IMR-90 (cell line): ENCODE measurements around the gene SATB2. TPM values are rescaled to one million over a fixed set of nuclear protein-coding genes. Genes with fewer than 3 reads are reported as not detected.

Experiments used
- ATAC-seq: fragments of 200-7000 bp; cut with Tn5 transposase; 2 replicates; pipeline ENCODE4 v1.9.1; 2020; ENCODE audit warnings: low read depth, mild to moderate bottlenecking, moderate library complexity
- BruUV-seq: library from RNA; stranded (reverse); fragments of 400-500 nt; replicated peaks from 2 replicates; lab custom pipeline; 2021; lab: Mats Ljungman, UMichigan
- CTCF ChIA-PET: fragments of 300-600 bp; formaldehyde crosslinking; extraction: SDS; loops from one replicate; lab custom pipeline; 2021; ENCODE audit warnings: antibody characterized with exemption; lab: Yijun Ruan, JAX
- POLR2A ChIA-PET: fragments of 300-600 bp; sonication (Branson Sonifier 250); formaldehyde crosslinking; loops from one replicate; lab custom pipeline; 2022; ENCODE audit warnings: antibody characterized with exemption; ENCODE audit not compliant: unreplicated experiment; lab: Charles Lee
- DNase-seq: peaks from one replicate; pipeline ENCODE4 v3.0.0; 2013
- H2AFZ ChIP-seq: replicated peaks from 2 replicates; pipeline ENCODE3; 2013; ENCODE audit warnings: low read length, mild to moderate bottlenecking; ENCODE audit not compliant: poor library complexity
- H2AK5ac ChIP-seq: 2 replicates; pipeline ENCODE4 v1.6.1; 2013; ENCODE audit warnings: low read depth, low read length, inconsistent platforms
- H2AK9ac ChIP-seq: replicated peaks from 2 replicates; pipeline ENCODE3; 2013; ENCODE audit warnings: mild to moderate bottlenecking, low read depth, low read length, moderate library complexity; ENCODE audit not compliant: poor library complexity
- H2BK120ac ChIP-seq: 2 replicates; pipeline ENCODE4 v1.6.1; 2013; ENCODE audit warnings: low read depth, low read length, inconsistent platforms
- H2BK15ac ChIP-seq: 3 replicates; pipeline ENCODE4 v1.6.1; 2013; ENCODE audit warnings: low read depth, low read length, inconsistent platforms
- H2BK20ac ChIP-seq: 2 replicates; pipeline ENCODE4 v1.6.1; 2013; ENCODE audit warnings: low read depth, mild to moderate bottlenecking, inconsistent platforms, low read length, moderate library complexity
- H2BK5ac ChIP-seq: 2 replicates; pipeline ENCODE4 v1.6.1; 2013; ENCODE audit warnings: mild to moderate bottlenecking, low read depth, low read length, inconsistent platforms; ENCODE audit not compliant: poor library complexity, severe bottlenecking
- H3K14ac ChIP-seq: replicated peaks from 2 replicates; pipeline ENCODE4 v1.6.1; 2013; ENCODE audit warnings: low read depth, low read length, inconsistent platforms
- H3K18ac ChIP-seq: 2 replicates; pipeline ENCODE4 v1.6.1; 2013; ENCODE audit warnings: low read depth, low read length, control low read depth
- H3K23ac ChIP-seq: 2 replicates; pipeline ENCODE4 v1.6.1; 2013; ENCODE audit warnings: low read depth, low read length, inconsistent platforms
- H3K27ac ChIP-seq: 2 replicates; pipeline ENCODE4 v1.5.1; 2013; ENCODE audit warnings: mild to moderate bottlenecking, control low read depth, low read length; ENCODE audit not compliant: insufficient read depth
- H3K27me3 ChIP-seq: 2 replicates; pipeline ENCODE4 v1.6.1; 2013; ENCODE audit warnings: low read length; ENCODE audit not compliant: control insufficient read depth, insufficient read depth
- H3K36me3 ChIP-seq: 2 replicates; pipeline ENCODE4 v1.6.1; 2013; ENCODE audit warnings: low read length, mixed read lengths; ENCODE audit not compliant: control insufficient read depth, insufficient read depth
- H3K4ac ChIP-seq: 2 replicates; pipeline ENCODE4 v1.6.1; 2013; ENCODE audit warnings: low read depth, low read length, inconsistent platforms
- H3K4me1 ChIP-seq: 2 replicates; pipeline ENCODE4 v1.6.1; 2013; ENCODE audit warnings: low read length, mixed read lengths; ENCODE audit not compliant: control insufficient read depth, insufficient read depth
- H3K4me2 ChIP-seq: 2 replicates; pipeline ENCODE4 v1.6.1; 2013; ENCODE audit warnings: low read depth, mild to moderate bottlenecking, control low read depth, low read length, moderate library complexity
- H3K4me3 ChIP-seq: 2 replicates; pipeline ENCODE4 v1.5.1; 2013; ENCODE audit warnings: low read depth, mild to moderate bottlenecking, control low read depth, low read length, moderate library complexity; ENCODE audit not compliant: insufficient read depth
- H3K56ac ChIP-seq: 2 replicates; pipeline ENCODE4 v1.6.1; 2013; ENCODE audit warnings: low read length, inconsistent platforms; ENCODE audit not compliant: insufficient read depth; ENCODE audit errors: extremely low read depth
- H3K79me1 ChIP-seq, 2 experiments: 2 replicates each; pipeline ENCODE4 v1.6.1; 2013; ENCODE audit warnings: low read length in 2 of 2, inconsistent platforms in 1 of 2, low read depth in 1 of 2
- H3K9ac ChIP-seq: 2 replicates; pipeline ENCODE4 v1.6.1; 2013; ENCODE audit warnings: low read depth, low read length, control low read depth
- H3K9me1 ChIP-seq: 2 replicates; pipeline ENCODE4 v1.6.1; 2013; ENCODE audit warnings: low read length, inconsistent platforms; ENCODE audit not compliant: insufficient read depth
- H3K9me3 ChIP-seq: 2 replicates; pipeline ENCODE4 v1.6.1; 2013; ENCODE audit warnings: low read length; ENCODE audit not compliant: control insufficient read depth, insufficient read depth
- H4K20me1 ChIP-seq: 2 replicates; pipeline ENCODE4 v1.6.1; 2013; ENCODE audit warnings: low read length, inconsistent platforms; ENCODE audit not compliant: insufficient read depth
- H4K5ac ChIP-seq: 2 replicates; pipeline ENCODE4 v1.6.1; 2013; ENCODE audit warnings: mild to moderate bottlenecking, low read depth, low read length, control low read depth
- H4K8ac ChIP-seq, 2 experiments: 2 replicates each; pipeline ENCODE4 v1.6.1; 2013; ENCODE audit warnings: low read depth in 2 of 2, low read length in 2 of 2, control low read depth in 1 of 2, inconsistent platforms in 1 of 2
- H4K91ac ChIP-seq: 2 replicates; pipeline ENCODE4 v1.6.1; 2013; ENCODE audit warnings: low read depth, low read length, inconsistent platforms; ENCODE audit not compliant: insufficient read depth
- MAFK ChIP-seq: IDR thresholded peaks from 2 replicates; pipeline ENCODE4 v1.6.1; 2012; ENCODE audit warnings: low read depth, low read length, improper control_type of control experiment
- NFE2L2 ChIP-seq: fragments of 150-350 bp; IDR thresholded peaks from 2 replicates; pipeline ENCODE4 v1.6.1; 2016; ENCODE audit warnings: low read depth, mild to moderate bottlenecking, low read length
- dilution Hi-C: fragments of 300-500 bp; cut with HindIII; formaldehyde crosslinking; loops from one replicate; pipeline ENCODE4 v1.14.3; 2018; ENCODE audit warnings: low sequenced_read_pairs; ENCODE audit not compliant: unreplicated experiment
- in situ Hi-C: fragments of 300-500 bp; cut with MboI; formaldehyde crosslinking; loops from 3 replicates; pipeline ENCODE4 v1.14.3; 2019; ENCODE audit warnings: low sequenced_read_pairs, inconsistent platforms, mixed read lengths
- intact Hi-C: fragments of 100-400 bp; cut with micrococcal nuclease; formaldehyde crosslinking; loops from 2 replicates; pipeline ENCODE4 v1.10.0; 2022
- polyA plus RNA-seq, 3 experiments: library from polyadenylated mRNA; depleted of rRNA; stranded (reverse); fragments of >200 nt; gene quantifications; 2 replicates each; pipeline ENCODE4 v1.2.3, GENCODE V29; 2012; ENCODE audit warnings: low replicate concordance in 1 of 3
- total RNA-seq: library from RNA; depleted of rRNA; stranded (reverse); fragments of >200 nt; gene quantifications from 2 replicates; pipeline ENCODE4 v1.2.3, GENCODE V29; 2012

Gene SATB2
- total and polyA plus RNA-seq, 2 of the 4 experiments (the other 2 are of a cell fraction) = 6.2 to 8.4 TPM

GRCh38 chr2:199288424-199288823, 169.3 kb downstream of the SATB2 start:
- Histone ChIP-seq H3K27me3 (no peaks in the 10 kb centered on the region), H4K5ac (no peak overlapping the region), H3K4me1 (no peaks in the 10 kb centered on the region), H3K4me2 (no peak overlapping the region), H4K20me1 (no peaks in the 10 kb centered on the region), H4K8ac (no peak overlapping the region), H3K4me3 (no peak overlapping the region), H2BK5ac (no peak overlapping the region), H3K56ac (no peak overlapping the region), H3K18ac (no peak overlapping the region), H3K23ac (no peak overlapping the region), H2BK120ac (no peak overlapping the region), H3K27ac (no peak overlapping the region), H3K14ac (no peak overlapping the region), H2AK5ac (no peak overlapping the region), H2BK20ac (no peak overlapping the region), H4K91ac (no peak overlapping the region), H2AFZ (no peak overlapping the region), H2BK15ac (no peak overlapping the region), H3K9ac (no peak overlapping the region), H3K79me1 (peaks cover 0 to 4% of the 10 kb centered on the region in 2 experiments; a peak in 1 of 4 replicates), H3K9me1 (no peaks in the 10 kb centered on the region), H3K4ac (no peak overlapping the region), H3K9me3 (no peaks in the 10 kb centered on the region), H3K36me3 (no peaks in the 10 kb centered on the region; the same call in 1 of the 2 replicates), H2AK9ac (no peak overlapping the region)
- CTCF ChIA-PET = interaction anchor here (1.0 kb wide), 1 partner anchor 10 kb away, joined by 3 read pairs; no protein-coding TSS in a partner anchor
- intact Hi-C loops = no loop called here
- DNase-seq (no peak), ATAC-seq (no peak)
- dilution Hi-C loops = no loop called here
- POLR2A ChIA-PET = no interaction called here
- in situ Hi-C loops = no loop called here
- no TSS peak for BruUV-seq
- peak; percentile 89 for TF ChIP-seq MAFK
- no peak for TF ChIP-seq NFE2L2
